Duodenal mucosa (tissue), 2 donors: ENCODE results near the gene SCRN1.
"Not testable (repeated sequence)": the region's sequence is repeated elsewhere in the genome, so short reads cannot be mapped to it uniquely, and the experiment has no call there.

ENCODE experiments used
- H3K27ac ChIP-seq: one replicate; pipeline ENCODE4 v1.7.0; 2013; ENCODE audit warnings: low read depth, low read length
- H3K27me3 ChIP-seq, 2 donors: one replicate each; pipeline ENCODE4 v1.7.0; 2013; ENCODE audit warnings: low read length in 2 of 2, control low read depth in 1 of 2; ENCODE audit not compliant: insufficient read depth in 2 of 2, control insufficient read depth in 1 of 2
- H3K36me3 ChIP-seq, 2 donors: one replicate each; pipeline ENCODE4 v1.7.0; 2013; ENCODE audit warnings: low read length in 2 of 2, control low read depth in 1 of 2; ENCODE audit not compliant: insufficient read depth in 2 of 2, control insufficient read depth in 1 of 2
- H3K4me1 ChIP-seq, 2 donors: one replicate each; pipeline ENCODE4 v1.7.0; 2013; ENCODE audit warnings: low read length in 2 of 2, control low read depth in 1 of 2; ENCODE audit not compliant: insufficient read depth in 2 of 2, control insufficient read depth in 1 of 2
- H3K4me3 ChIP-seq, 2 donors: one replicate each; pipeline ENCODE4 v1.7.0; 2013; ENCODE audit warnings: low read length in 2 of 2, low read depth in 1 of 2
- H3K9ac ChIP-seq, 2 donors: one replicate each; pipeline ENCODE4 v1.7.0; 2013; ENCODE audit warnings: low read length in 2 of 2, low read depth in 1 of 2
- H3K9me3 ChIP-seq, 2 donors: one replicate each; pipeline ENCODE4 v1.7.0; 2013; ENCODE audit warnings: low read length in 2 of 2, control low read depth in 1 of 2; ENCODE audit not compliant: control insufficient read depth in 1 of 2

The SCRN1 gene

DNA sequence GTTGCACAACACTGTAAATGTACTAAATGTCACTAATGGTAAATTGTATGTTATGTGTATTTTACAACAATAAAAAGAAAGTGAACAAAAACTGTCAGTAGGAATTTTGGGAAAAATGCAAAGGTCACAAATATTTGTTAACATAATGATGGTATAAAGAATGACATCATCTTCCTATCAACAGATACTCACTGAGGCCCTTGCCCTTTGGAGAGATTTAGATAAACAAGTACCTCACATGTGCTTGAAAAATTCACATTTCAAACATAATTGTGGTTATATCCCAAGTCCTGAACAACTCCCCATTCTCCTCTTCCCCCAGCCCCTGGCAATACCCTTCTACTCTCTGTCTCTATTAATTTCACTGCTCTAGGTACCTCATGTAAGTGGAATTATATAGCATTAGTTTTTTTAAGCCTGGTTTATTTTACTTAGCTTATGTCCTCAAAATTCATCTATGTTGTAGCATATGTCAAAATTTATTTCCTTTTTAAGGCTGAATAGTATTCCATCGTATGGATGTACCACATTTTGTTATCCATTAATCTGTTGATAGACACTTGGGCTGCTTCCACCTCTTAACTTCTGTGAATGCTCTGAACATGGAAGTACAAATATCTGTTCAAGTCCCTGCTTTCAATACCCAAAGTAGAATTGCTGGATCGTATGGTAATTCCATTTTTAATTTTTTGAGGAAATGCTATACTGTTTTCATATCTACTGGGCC is 92.8 kb downstream of the SCRN1 start:
- Histone ChIP-seq H3K27me3 (no peaks in the 10 kb centered on the region), H3K9me3 (peaks cover 0 to 4% of the 10 kb centered on the region in 2 donors), H3K9ac (no peak overlapping the region), H3K4me3 (no peak overlapping the region), H3K36me3 (no peaks in the 10 kb centered on the region), H3K27ac (no peak overlapping the region), H3K4me1 (no peaks in the 10 kb centered on the region)

DNA sequence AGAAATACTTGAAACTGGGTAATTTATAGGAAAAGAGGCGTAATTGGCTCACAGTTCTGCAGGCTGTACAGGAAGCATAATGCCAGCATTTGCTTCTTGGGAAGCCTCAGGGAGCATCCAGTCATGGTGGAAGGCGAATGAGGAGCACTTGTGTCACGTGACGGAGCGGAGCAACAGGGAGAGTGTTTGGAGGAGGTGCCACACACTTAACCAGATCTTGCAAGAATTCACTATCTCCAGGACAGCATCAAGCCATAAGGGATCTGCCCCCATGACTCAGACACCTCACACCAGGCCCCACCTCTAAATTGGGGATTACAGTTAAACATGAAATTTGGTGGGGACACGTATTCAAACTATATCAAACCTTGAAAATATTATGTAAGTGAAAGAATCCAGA is 94.0 kb downstream of the SCRN1 start:
- no peak overlapping the region for H3K27ac ChIP-seq
- H3K4me3 ChIP-seq: no peak overlapping the region
- H3K9ac ChIP-seq: no peak overlapping the region
- no peaks in the 10 kb centered on the region for H3K4me1 ChIP-seq
- no peaks in the 10 kb centered on the region for H3K27me3 ChIP-seq
- H3K36me3 ChIP-seq: no peaks in the 10 kb centered on the region
- peaks cover 0 to 4% of the 10 kb centered on the region in 2 donors for H3K9me3 ChIP-seq

DNA sequence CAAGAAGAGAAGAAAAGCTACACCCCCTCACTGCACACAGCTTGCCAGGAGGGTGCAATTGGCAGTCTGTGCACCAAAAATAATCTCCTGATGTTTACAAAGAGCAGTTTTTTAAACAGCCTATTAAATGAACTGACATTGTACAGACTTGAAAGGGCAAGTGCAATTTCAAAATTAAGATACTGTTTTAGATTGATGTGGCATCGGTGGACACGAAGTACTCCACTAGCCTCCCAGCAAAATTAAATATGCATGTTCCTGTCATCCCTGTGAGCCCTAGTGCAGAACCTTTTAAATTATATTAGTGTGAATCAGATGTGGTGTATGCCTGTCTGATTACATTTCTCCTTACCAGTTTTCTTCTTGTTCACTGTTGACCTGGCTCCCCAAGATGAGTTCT is 95.3 kb downstream of the SCRN1 start:
- Histone ChIP-seq H3K9me3 (peaks cover 0 to 4% of the 10 kb centered on the region in 2 donors), H3K27me3 (no peaks in the 10 kb centered on the region), H3K4me3 (no peak overlapping the region), H3K4me1 (no peaks in the 10 kb centered on the region), H3K27ac (no peak overlapping the region), H3K9ac (no peak overlapping the region), H3K36me3 (no peaks in the 10 kb centered on the region)

DNA sequence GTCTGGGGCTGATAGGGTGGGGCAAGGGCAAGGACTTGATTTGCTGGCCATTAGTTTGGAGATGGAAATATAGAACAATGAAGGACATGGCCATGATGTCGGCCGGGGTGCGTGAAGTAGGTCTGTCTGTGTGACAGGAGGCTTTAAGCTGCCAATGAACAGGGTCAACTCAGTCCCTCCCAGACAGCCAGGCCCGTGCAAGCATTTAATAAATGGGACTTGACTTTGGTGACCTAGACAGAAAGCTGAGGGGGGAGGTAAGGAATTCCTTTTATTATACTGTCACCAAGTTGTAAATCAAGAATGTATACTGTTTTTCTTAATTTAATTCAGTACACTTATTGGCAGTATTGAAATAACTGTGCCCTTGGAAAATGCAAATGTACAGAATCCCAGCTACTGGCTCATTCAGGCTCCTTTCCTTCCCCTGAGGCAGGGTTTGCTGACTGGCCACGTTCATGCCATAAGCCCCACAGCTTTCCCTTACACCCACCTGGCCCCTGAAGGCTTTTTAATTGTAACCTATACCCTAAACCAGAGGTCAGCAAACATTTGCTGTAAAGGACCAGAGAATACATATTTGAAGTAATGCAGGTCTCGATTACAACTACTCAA is 96.1 kb downstream of the SCRN1 start:
- no peaks in the 10 kb centered on the region for H3K4me1 ChIP-seq

DNA sequence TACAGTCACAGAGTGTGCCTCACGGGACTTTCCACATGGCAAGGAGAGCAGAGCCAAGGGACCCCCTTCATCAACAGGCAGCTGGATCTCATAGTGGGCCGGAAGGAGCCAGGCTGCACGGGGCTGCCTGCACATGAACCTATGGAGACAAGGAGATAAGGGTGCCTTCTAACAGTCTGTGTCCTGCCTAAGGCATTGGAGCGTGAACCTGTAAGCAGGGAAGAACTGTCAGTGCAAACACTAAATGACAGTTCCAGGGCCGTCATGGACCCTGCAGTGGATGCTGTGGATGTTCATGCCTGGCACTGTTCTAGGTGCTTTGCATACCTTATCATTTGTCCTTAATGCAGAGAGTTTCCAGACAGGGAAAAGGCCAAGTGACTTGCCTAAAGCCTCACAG is 97.4 kb downstream of the SCRN1 start:
- H3K27ac ChIP-seq: no peak overlapping the region
- H3K27me3 ChIP-seq: no peaks in the 10 kb centered on the region
- H3K9ac ChIP-seq: no peak overlapping the region
- H3K4me3 ChIP-seq: no peak overlapping the region
- no peaks in the 10 kb centered on the region for H3K9me3 ChIP-seq
- H3K36me3 ChIP-seq: no peaks in the 10 kb centered on the region
- H3K4me1 ChIP-seq: no peaks in the 10 kb centered on the region

More for the DNA sequence above, 96.1 kb downstream of the SCRN1 start:
- no peaks in the 10 kb centered on the region for H3K27me3 ChIP-seq
- peaks cover 0 to 3% of the 10 kb centered on the region in 2 donors for H3K9me3 ChIP-seq
- H3K9ac ChIP-seq: no peak overlapping the region
- no peak overlapping the region for H3K27ac ChIP-seq
- no peaks in the 10 kb centered on the region for H3K36me3 ChIP-seq
- no peak overlapping the region for H3K4me3 ChIP-seq

DNA sequence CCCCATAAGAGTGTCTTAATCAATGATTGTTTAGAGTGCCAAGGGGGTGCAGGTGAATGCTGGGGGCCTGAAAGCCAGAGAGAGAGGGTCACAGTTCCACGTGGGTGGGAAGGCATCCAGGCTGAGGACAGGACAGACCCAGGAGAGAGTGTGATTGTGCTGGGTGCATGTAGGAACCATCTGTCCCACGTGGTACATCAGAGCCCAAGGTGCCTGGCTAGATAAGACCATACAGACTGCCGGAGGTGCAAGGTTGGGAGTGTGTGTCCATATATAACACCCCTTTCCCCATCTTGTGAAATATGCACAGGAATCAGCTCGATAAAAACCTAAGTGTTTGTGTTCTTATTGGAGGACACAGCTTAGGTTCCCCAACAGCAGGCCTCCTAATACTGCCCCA is 97.8 kb downstream of the SCRN1 start:
- H3K9ac ChIP-seq: no peak overlapping the region
- H3K9me3 ChIP-seq: no peaks in the 10 kb centered on the region
- no peaks in the 10 kb centered on the region for H3K27me3 ChIP-seq
- no peak overlapping the region for H3K27ac ChIP-seq
- H3K36me3 ChIP-seq: no peaks in the 10 kb centered on the region
- no peak overlapping the region for H3K4me3 ChIP-seq
- no peaks in the 10 kb centered on the region for H3K4me1 ChIP-seq

DNA sequence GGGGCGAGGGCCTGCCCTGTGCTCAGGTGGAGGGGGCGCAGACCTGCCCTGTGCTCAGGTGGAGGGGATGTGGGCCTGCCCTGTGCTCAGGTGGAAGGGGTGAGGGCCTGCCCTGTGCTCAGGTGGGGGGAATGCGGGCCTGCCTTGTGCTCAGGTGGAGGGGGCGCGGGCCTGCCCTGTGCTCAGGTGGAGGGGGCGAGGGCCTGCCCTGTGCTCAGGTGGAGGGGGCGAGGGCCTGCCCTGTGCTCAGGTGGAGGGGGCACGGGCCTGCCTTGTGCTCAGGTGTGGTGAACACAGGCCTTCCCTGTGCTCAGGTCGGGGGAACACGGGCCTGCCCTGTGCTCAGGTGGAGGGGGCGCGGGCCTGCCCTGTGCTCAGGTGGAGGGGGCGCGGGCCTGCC is 98.8 kb downstream of the SCRN1 start:
- not testable (repeated sequence) for H3K4me1 ChIP-seq, H3K27ac ChIP-seq

DNA sequence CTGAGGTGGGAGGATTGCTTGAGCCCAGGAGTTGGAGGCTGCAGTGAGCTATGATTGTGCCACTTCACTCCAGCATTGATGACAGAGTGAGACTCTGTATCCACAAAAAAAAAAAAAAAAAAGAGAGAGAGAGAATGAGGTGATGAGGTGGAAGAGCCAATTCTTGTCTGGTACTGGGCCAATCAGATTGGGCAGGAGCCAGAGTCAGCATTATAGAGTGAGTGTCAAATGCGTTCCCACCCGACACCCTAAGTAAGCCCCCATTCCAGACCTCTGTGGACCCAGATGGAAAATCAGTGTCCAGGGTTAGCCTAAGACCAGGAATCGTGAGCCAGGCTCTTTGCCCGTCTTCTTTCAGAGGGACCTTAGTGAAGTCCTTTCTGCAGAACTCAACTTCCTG is 99.3 kb downstream of the SCRN1 start:
- no peaks in the 10 kb centered on the region for H3K36me3 ChIP-seq
- H3K9ac ChIP-seq: no peak overlapping the region
- no peak overlapping the region for H3K27ac ChIP-seq
- no peaks in the 10 kb centered on the region for H3K9me3 ChIP-seq
- H3K4me1 ChIP-seq: no peaks in the 10 kb centered on the region
- no peaks in the 10 kb centered on the region for H3K27me3 ChIP-seq
- H3K4me3 ChIP-seq: no peak overlapping the region

More for the DNA sequence above, 98.8 kb downstream of the SCRN1 start:
- not testable (repeated sequence) for H3K27me3 ChIP-seq, H3K9ac ChIP-seq, H3K36me3 ChIP-seq, H3K9me3 ChIP-seq, H3K4me3 ChIP-seq

DNA sequence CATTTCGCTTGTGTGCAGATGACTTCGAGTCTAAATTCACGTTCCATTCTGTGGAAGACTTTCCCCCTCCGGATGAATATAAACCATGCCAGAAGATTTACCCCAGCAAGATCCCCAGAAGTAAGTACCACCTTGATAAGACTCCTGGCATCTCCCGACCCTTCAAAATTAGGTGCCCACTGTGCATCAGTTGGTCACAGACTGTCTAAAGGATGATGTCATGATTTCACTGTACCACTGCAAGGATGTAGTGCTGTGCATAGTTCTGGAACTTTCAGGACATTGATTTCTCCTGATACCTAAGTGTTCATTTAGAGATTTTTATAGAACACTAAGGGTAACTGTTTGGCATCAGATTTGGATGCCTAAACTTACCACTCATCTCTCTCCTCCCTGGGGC is 100.3 kb downstream of the SCRN1 start:
- H3K9me3 ChIP-seq: no peaks in the 10 kb centered on the region
- no peaks in the 10 kb centered on the region for H3K36me3 ChIP-seq
- no peak overlapping the region for H3K4me3 ChIP-seq
- H3K27ac ChIP-seq: no peak overlapping the region
- no peaks in the 10 kb centered on the region for H3K27me3 ChIP-seq
- H3K4me1 ChIP-seq: no peaks in the 10 kb centered on the region
- H3K9ac ChIP-seq: no peak overlapping the region

DNA sequence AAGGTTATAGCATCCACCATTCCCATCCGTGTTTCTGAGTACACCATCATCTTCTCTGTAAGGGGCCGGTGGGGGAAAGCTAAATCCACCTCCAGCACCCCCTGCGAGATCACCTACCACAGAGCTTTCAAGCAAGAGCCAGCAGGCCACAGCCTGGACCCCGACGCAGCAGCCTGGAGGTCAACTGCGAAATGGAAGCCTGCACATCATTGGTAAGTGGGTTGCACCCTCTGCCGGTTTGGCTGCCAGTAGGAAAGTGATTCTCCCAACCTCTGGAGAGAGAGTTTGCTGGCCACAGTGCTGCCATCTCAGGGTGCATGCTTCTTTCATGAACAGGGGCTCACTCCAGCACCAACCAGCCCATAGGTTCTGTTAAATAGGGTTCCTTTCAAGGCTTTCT is 101.6 kb downstream of the SCRN1 start:
- H3K9ac ChIP-seq: no peak overlapping the region
- no peak overlapping the region for H3K4me3 ChIP-seq
- H3K27me3 ChIP-seq: no peaks in the 10 kb centered on the region
- H3K27ac ChIP-seq: no peak overlapping the region
- H3K9me3 ChIP-seq: no peaks in the 10 kb centered on the region
- H3K36me3 ChIP-seq: no peaks in the 10 kb centered on the region
- peaks cover 0 to 4% of the 10 kb centered on the region in 2 donors for H3K4me1 ChIP-seq
